ENCODE measurements around the gene ATP5PO. TPM values are rescaled to one million over a fixed set of nuclear protein-coding genes. Genes with fewer than 3 reads are reported as not detected.

Gene ATP5PO
- total and polyA plus RNA-seq, 4 donors, result 72.8 to 200 (median 131) TPM

- Histone ChIP-seq H3K9ac (ENCODE audit: low read depth in 1 of 2, low read length in 2 of 2) (no peak overlapping the region), H3K36me3 (ENCODE audit: control insufficient read depth in 4 of 4, insufficient read depth in 3 of 4, low read depth in 1 of 4, low read length in 3 of 4) (no peaks in the 10 kb centered on the region), H3K27me3 (ENCODE audit: control insufficient read depth in 4 of 4, insufficient read depth in 4 of 4, low read length in 3 of 4) (no peaks in the 10 kb centered on the region), H3K4me1 (ENCODE audit: control insufficient read depth in 4 of 4, insufficient read depth in 4 of 4, low read length in 3 of 4) (no peaks in the 10 kb centered on the region), H3K27ac (ENCODE audit: low read depth in 1 of 2, low read length in 2 of 2) (no peak overlapping the region), H3K4me3 (ENCODE audit: low read depth in 1 of 3, low read length in 3 of 3) (no peak overlapping the region), H3K9me3 (ENCODE audit: control insufficient read depth in 4 of 4, low read length in 3 of 4) (no peaks in the 10 kb centered on the region)
- DNase-seq (ENCODE audit: low spot score), result no peak
- TF ChIP-seq HNF4G (IDR thresholded peaks at IDR 0.05), result no peak
- no peak for TF ChIP-seq NR2F2 (IDR thresholded peaks at IDR 0.05)
- TF ChIP-seq JUND (IDR thresholded peaks at IDR 0.05), result no peak
- TF ChIP-seq RXRA (IDR thresholded peaks at IDR 0.05), result no peak
- no peak for TF ChIP-seq GABPA (IDR thresholded peaks at IDR 0.05 in 1 of 2, conservative IDR thresholded peaks at IDR 0.05 in 1 of 2)
- no peak for TF ChIP-seq HNF4A (conservative IDR thresholded peaks at IDR 0.05)
- TF ChIP-seq EGR1 (IDR thresholded peaks at IDR 0.05; ENCODE audit: low read depth in 2 of 2), result no peak
- 89% methylated on average over 2 of the region's 2 CpGs for WGBS
These were observed 48.8 kb downstream of the ATP5PO start for GRCh38 chr21:33866826-33867225.

DNA sequence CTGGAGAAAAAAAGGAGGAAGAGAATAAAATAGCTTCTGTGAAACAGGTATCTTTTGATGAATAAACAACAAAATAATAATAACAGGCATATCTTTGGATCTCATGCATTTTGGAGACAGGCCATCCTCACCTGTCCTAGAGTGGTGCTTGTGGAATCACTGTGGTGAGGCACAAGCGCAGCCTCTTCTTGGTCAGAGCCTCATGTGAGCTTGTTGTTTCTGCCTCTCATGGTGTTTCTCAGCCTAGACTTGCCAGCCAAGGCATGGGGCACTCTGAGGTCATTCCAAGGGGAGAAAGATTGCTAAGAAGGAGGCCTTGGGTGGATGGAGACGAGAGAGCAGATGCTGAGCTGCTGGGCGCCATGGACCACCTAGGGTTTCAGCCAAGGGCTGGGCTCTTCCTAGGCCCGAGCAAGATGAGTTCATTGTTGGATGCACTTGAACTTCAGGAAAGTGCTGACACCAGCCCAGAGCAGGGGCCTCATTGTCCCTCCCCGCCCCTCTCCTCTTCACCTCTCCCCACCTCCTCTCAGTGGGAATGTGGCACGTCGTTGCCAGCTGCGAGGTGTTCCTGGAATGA is 49.5 kb downstream of the ATP5PO start:
- Histone ChIP-seq H3K9me3 (ENCODE audit: control insufficient read depth in 4 of 4, low read length in 3 of 4) (no peaks in the 10 kb centered on the region), H3K9ac (ENCODE audit: low read depth in 1 of 2, low read length in 2 of 2) (no peak overlapping the region), H3K36me3 (ENCODE audit: control insufficient read depth in 4 of 4, insufficient read depth in 3 of 4, low read depth in 1 of 4, low read length in 3 of 4) (no peaks in the 10 kb centered on the region), H3K27me3 (ENCODE audit: control insufficient read depth in 4 of 4, insufficient read depth in 4 of 4, low read length in 3 of 4) (no peaks in the 10 kb centered on the region), H3K4me1 (ENCODE audit: control insufficient read depth in 4 of 4, insufficient read depth in 4 of 4, low read length in 3 of 4) (no peaks in the 10 kb centered on the region), H3K4me3 (ENCODE audit: low read depth in 1 of 3, low read length in 3 of 3) (no peak overlapping the region), H3K27ac (ENCODE audit: low read depth in 1 of 2, low read length in 2 of 2) (no peak overlapping the region)
- WGBS, result 87% methylated on average over 8 of the region's 8 CpGs
- no peak for DNase-seq (ENCODE audit: low spot score)
- TF ChIP-seq EGR1 (IDR thresholded peaks at IDR 0.05; ENCODE audit: low read depth in 2 of 2), result no peak
- TF ChIP-seq MAX (IDR thresholded peaks at IDR 0.05), result no peak
- no peak for TF ChIP-seq HNF4G (IDR thresholded peaks at IDR 0.05)
- TF ChIP-seq, protein P1, sequence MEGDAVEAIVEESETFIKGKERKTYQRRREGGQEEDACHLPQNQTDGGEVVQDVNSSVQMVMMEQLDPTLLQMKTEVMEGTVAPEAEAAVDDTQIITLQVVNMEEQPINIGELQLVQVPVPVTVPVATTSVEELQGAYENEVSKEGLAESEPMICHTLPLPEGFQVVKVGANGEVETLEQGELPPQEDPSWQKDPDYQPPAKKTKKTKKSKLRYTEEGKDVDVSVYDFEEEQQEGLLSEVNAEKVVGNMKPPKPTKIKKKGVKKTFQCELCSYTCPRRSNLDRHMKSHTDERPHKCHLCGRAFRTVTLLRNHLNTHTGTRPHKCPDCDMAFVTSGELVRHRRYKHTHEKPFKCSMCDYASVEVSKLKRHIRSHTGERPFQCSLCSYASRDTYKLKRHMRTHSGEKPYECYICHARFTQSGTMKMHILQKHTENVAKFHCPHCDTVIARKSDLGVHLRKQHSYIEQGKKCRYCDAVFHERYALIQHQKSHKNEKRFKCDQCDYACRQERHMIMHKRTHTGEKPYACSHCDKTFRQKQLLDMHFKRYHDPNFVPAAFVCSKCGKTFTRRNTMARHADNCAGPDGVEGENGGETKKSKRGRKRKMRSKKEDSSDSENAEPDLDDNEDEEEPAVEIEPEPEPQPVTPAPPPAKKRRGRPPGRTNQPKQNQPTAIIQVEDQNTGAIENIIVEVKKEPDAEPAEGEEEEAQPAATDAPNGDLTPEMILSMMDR (IDR thresholded peaks at IDR 0.05; ENCODE audit: low read depth, low read length, missing input control), result no peak
- TF ChIP-seq FOXA1 (IDR thresholded peaks at IDR 0.05), result no peak
- no peak for TF ChIP-seq RXRA (IDR thresholded peaks at IDR 0.05)
- TF ChIP-seq, protein P2, sequence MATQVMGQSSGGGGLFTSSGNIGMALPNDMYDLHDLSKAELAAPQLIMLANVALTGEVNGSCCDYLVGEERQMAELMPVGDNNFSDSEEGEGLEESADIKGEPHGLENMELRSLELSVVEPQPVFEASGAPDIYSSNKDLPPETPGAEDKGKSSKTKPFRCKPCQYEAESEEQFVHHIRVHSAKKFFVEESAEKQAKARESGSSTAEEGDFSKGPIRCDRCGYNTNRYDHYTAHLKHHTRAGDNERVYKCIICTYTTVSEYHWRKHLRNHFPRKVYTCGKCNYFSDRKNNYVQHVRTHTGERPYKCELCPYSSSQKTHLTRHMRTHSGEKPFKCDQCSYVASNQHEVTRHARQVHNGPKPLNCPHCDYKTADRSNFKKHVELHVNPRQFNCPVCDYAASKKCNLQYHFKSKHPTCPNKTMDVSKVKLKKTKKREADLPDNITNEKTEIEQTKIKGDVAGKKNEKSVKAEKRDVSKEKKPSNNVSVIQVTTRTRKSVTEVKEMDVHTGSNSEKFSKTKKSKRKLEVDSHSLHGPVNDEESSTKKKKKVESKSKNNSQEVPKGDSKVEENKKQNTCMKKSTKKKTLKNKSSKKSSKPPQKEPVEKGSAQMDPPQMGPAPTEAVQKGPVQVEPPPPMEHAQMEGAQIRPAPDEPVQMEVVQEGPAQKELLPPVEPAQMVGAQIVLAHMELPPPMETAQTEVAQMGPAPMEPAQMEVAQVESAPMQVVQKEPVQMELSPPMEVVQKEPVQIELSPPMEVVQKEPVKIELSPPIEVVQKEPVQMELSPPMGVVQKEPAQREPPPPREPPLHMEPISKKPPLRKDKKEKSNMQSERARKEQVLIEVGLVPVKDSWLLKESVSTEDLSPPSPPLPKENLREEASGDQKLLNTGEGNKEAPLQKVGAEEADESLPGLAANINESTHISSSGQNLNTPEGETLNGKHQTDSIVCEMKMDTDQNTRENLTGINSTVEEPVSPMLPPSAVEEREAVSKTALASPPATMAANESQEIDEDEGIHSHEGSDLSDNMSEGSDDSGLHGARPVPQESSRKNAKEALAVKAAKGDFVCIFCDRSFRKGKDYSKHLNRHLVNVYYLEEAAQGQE (IDR thresholded peaks at IDR 0.05), result no peak
- TF ChIP-seq FOXA2 (IDR thresholded peaks at IDR 0.05), result no peak
- TF ChIP-seq JUND (IDR thresholded peaks at IDR 0.05), result no peak
- TF ChIP-seq RAD21 (IDR thresholded peaks at IDR 0.05), result no peak
- TF ChIP-seq SP1 (IDR thresholded peaks at IDR 0.05), result no peak
- no peak for TF ChIP-seq TAF1 (conservative IDR thresholded peaks at IDR 0.05)
- TF ChIP-seq GABPA (IDR thresholded peaks at IDR 0.05 in 1 of 2, conservative IDR thresholded peaks at IDR 0.05 in 1 of 2), result no peak
- TF ChIP-seq YY1 (IDR thresholded peaks at IDR 0.05), result no peak
- TF ChIP-seq, protein P3, sequence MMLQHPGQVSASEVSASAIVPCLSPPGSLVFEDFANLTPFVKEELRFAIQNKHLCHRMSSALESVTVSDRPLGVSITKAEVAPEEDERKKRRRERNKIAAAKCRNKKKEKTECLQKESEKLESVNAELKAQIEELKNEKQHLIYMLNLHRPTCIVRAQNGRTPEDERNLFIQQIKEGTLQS (IDR thresholded peaks at IDR 0.05), result no peak
- TF ChIP-seq HNF4A (conservative IDR thresholded peaks at IDR 0.05), result no peak
- no peak for TF ChIP-seq NR2F2 (IDR thresholded peaks at IDR 0.05)

Data from liver (tissue), 9 donors.